ENCODE data around the gene ZBP1.

ZBP1 gene

GRCh38 chr20:57568088-57568896 lies 51.9 kb downstream of the ZBP1 start:
- DNase-seq: no peak

- no peak for DNase-seq
These were observed 52.7 kb downstream of the ZBP1 start for GRCh38 chr20:57567471-57568079.

- no peak for DNase-seq
These were observed 53.3 kb downstream of the ZBP1 start for GRCh38 chr20:57566803-57567459.

GRCh38 chr20:57566399-57566798 lies 53.8 kb downstream of the ZBP1 start:
- DNase-seq: no peak

- no peak for DNase-seq
These were observed 55.1 kb downstream of the ZBP1 start for GRCh38 chr20:57564951-57565642.

GRCh38 chr20:57564180-57564802 lies 55.9 kb downstream of the ZBP1 start:
- no peak for DNase-seq

GRCh38 chr20:57563522-57563921 lies 56.7 kb downstream of the ZBP1 start:
- no peak for DNase-seq

- no peak for DNase-seq
These were observed 57.4 kb downstream of the ZBP1 start for GRCh38 chr20:57562541-57563465.

- DNase-seq: no peak
These were observed 58.6 kb downstream of the ZBP1 start for GRCh38 chr20:57561356-57562279.

GRCh38 chr20:57560554-57561355 lies 59.5 kb downstream of the ZBP1 start, which contains the start of gene PCK1:
TSS of gene PCK1 (plus strand) at chr20:57561110. CDS start at chr20:57561412, 302 bp downstream.
- peak; percentile 72 for DNase-seq

GRCh38 chr20:57559658-57560553 lies 60.3 kb downstream of the ZBP1 start:
- no peak for DNase-seq

GRCh38 chr20:57559289-57559634 lies 61.0 kb downstream of the ZBP1 start:
- no peak for DNase-seq

- no peak for DNase-seq
These were observed 61.5 kb downstream of the ZBP1 start for GRCh38 chr20:57558614-57559288.

- DNase-seq: no peak
These were observed 62.2 kb downstream of the ZBP1 start for GRCh38 chr20:57557926-57558613.

- DNase-seq: no peak
These were observed 63.3 kb downstream of the ZBP1 start for GRCh38 chr20:57556980-57557274.

- DNase-seq: no peak
These were observed 64.6 kb downstream of the ZBP1 start for GRCh38 chr20:57555457-57556184.
